HG03575 (cell line): Measurements from ENCODE around the gene CDC45.

Source experiments
- ATAC-seq: cut with Tn5 transposase; IDR thresholded peaks from one replicate; pipeline ENCODE4 v1.9.1; 2021; ENCODE audit not compliant: unreplicated experiment, insufficient number of reproducible peaks, low FRiP score; ENCODE audit errors: extremely low read depth

The CDC45 gene

DNA sequence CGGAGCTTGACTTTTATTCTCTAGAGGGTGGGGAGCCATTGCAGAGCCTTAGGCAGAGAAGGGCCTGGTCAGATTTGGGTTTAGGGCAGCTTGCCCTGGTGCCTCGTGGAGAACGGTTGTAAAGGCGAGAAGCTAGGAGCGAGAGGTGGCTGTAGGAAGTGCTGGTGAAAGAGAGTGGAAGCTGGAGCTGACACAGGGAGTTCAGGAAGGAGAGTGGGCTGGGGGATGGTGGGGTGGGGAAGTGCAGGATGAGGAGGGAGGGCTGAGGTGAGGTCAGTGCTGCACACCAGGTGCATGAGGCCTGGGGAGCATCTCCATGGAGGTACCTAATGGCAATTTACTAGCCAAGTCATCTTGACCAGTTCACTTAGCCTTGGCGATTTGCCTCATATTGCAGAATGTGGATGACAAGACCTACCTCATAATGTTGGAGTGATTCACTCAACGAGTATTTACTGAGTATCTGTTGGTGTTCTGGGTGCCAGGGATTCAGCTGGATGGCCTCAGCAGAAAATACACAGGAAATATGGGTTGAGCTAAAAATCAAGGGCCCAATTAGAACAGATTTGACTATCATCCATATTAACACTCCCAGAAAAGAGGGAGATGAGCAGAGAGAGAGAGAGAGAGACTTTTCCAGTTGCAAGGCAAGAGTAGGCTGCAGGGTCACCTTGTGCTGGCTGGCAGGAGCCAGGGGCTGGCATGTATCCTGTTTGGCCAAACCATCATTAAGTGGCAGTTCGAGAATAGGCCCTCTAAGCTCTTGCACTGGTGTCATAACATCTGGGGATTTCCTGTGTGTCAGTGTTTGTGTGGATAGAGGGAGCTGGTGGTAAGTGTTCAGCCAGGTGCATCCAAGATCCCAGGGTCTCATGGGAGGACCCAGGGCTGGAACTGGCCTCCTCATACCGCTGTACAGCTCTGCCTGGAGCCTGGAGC lies 88.9 kb downstream of the CDC45 start:
- ATAC-seq: no peak

GRCh38 chr22:19569276-19569640 lies 89.5 kb downstream of the CDC45 start:
- no peak for ATAC-seq

DNA sequence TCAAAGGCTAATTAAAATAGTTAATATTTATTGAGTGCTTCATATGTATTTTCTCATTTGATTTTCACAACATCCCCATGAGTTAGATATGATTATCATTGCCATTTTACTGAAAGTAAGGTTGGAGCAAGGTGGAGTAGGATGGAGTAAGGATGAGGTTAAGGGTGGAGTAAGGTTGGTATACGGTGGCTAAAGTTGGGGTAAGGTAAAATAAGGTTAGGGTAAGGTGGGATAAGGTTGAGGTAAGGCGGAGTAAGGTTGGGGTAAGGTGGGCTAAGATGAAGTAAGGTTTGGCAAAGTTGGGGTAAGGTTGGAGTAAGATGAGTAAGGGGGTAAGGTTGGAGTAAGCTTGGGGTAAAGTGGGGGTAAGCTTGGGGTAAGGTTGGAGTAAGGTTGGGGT lies 90.3 kb downstream of the CDC45 start:
- no peak for ATAC-seq
